ENCODE results near the gene TUBAL3. TPM values are rescaled to one million over a fixed set of nuclear protein-coding genes. Genes with fewer than 3 reads are reported as not detected.

The TUBAL3 gene
- total RNA-seq, 1 donor from 2014 or later: not detected

DNA sequence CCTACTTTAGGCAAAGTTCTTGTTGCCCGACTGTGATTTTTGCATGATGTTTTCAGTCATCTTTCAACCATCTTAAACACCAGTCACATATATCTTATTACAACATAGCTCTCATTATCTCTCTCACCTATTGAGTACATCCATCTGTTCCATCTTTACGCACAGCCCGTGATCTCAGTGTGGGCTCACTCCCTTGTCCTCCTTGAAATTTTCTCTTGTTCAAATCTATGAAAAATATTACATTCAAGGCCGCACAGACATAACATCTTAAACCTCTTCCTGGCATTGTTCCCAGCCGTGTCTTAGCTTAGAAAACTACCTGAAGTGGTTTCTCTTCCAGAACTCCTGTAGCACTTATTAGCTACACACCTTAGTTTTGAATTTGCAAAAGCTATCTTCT is 40.4 kb upstream of the TUBAL3 start:
- TF ChIP-seq, protein P1, sequence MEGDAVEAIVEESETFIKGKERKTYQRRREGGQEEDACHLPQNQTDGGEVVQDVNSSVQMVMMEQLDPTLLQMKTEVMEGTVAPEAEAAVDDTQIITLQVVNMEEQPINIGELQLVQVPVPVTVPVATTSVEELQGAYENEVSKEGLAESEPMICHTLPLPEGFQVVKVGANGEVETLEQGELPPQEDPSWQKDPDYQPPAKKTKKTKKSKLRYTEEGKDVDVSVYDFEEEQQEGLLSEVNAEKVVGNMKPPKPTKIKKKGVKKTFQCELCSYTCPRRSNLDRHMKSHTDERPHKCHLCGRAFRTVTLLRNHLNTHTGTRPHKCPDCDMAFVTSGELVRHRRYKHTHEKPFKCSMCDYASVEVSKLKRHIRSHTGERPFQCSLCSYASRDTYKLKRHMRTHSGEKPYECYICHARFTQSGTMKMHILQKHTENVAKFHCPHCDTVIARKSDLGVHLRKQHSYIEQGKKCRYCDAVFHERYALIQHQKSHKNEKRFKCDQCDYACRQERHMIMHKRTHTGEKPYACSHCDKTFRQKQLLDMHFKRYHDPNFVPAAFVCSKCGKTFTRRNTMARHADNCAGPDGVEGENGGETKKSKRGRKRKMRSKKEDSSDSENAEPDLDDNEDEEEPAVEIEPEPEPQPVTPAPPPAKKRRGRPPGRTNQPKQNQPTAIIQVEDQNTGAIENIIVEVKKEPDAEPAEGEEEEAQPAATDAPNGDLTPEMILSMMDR (IDR thresholded peaks at IDR 0.05): no peak
- Mint-ChIP-seq H3K27me3 (ENCODE audit: unreplicated experiment) (no peaks in the 10 kb centered on the region), H3K4me1 (ENCODE audit: unreplicated experiment) (peaks cover 33% of the 10 kb centered on the region), H3K27ac (ENCODE audit: unreplicated experiment) (no peak overlapping the region), H3K36me3 (ENCODE audit: unreplicated experiment) (no peaks in the 10 kb centered on the region), H3K4me3 (ENCODE audit: unreplicated experiment) (no peak overlapping the region), H3K9me3 (ENCODE audit: unreplicated experiment) (no peaks in the 10 kb centered on the region)
- no peak for DNase-seq (ENCODE audit: extremely low spot score, unreplicated experiment)

DNA sequence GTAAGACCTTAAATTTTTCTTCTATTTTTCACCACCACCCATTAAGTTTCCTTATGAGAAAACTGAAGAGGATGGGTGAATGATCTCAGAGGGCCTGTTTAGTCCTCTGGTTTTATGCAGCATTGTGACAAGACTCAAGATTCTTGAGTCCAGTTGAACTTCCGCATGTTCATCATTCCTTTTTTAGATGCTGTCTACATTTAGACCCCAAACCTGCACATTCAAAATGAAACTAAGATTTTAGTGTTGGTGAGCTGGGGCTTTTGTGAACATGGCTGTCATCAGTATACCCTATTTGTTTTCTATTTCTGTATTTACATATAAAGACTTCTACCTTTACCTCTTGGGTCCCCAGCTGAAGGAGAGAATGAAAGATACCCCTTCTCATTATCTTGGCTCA is 38.8 kb upstream of the TUBAL3 start:
- H3K36me3 Mint-ChIP-seq (ENCODE audit: unreplicated experiment): no peaks in the 10 kb centered on the region
- H3K27ac Mint-ChIP-seq (ENCODE audit: unreplicated experiment): no peak overlapping the region

DNA sequence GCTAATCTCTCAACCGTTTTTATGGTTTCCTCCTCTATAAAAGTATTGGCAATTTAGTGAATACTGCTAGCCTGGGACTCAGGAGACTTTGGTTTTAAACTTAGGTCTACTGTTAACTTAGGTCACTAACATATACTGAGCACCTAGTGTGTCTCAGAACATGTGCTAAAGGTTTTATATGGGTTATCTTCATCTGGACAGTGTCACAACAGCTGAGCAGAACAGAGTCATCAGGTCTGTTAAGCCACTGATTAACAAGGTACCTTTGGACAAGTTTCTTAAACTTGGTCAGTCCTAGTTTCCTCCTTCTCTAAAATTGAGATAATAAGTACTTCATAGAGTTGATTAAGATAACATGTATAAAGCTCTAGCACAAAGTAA is 38.4 kb upstream of the TUBAL3 start:
- TF ChIP-seq, protein P1 (IDR thresholded peaks at IDR 0.05): no peak
- Mint-ChIP-seq H3K27me3 (ENCODE audit: unreplicated experiment) (no peaks in the 10 kb centered on the region), H3K4me3 (ENCODE audit: unreplicated experiment) (no peak overlapping the region), H3K4me1 (ENCODE audit: unreplicated experiment) (peaks cover 16% of the 10 kb centered on the region), H3K36me3 (ENCODE audit: unreplicated experiment) (no peaks in the 10 kb centered on the region), H3K9me3 (ENCODE audit: unreplicated experiment) (no peaks in the 10 kb centered on the region), H3K27ac (ENCODE audit: unreplicated experiment) (no peak overlapping the region)
- DNase-seq (ENCODE audit: extremely low spot score, unreplicated experiment): no peak

More for the DNA sequence above, 38.8 kb upstream of the TUBAL3 start:
- TF ChIP-seq, protein P1 (IDR thresholded peaks at IDR 0.05): no peak
- Mint-ChIP-seq H3K27me3 (ENCODE audit: unreplicated experiment) (no peaks in the 10 kb centered on the region), H3K4me3 (ENCODE audit: unreplicated experiment) (no peak overlapping the region), H3K9me3 (ENCODE audit: unreplicated experiment) (no peaks in the 10 kb centered on the region), H3K4me1 (ENCODE audit: unreplicated experiment) (peaks cover 20% of the 10 kb centered on the region)
- no peak for DNase-seq (ENCODE audit: extremely low spot score, unreplicated experiment)

DNA sequence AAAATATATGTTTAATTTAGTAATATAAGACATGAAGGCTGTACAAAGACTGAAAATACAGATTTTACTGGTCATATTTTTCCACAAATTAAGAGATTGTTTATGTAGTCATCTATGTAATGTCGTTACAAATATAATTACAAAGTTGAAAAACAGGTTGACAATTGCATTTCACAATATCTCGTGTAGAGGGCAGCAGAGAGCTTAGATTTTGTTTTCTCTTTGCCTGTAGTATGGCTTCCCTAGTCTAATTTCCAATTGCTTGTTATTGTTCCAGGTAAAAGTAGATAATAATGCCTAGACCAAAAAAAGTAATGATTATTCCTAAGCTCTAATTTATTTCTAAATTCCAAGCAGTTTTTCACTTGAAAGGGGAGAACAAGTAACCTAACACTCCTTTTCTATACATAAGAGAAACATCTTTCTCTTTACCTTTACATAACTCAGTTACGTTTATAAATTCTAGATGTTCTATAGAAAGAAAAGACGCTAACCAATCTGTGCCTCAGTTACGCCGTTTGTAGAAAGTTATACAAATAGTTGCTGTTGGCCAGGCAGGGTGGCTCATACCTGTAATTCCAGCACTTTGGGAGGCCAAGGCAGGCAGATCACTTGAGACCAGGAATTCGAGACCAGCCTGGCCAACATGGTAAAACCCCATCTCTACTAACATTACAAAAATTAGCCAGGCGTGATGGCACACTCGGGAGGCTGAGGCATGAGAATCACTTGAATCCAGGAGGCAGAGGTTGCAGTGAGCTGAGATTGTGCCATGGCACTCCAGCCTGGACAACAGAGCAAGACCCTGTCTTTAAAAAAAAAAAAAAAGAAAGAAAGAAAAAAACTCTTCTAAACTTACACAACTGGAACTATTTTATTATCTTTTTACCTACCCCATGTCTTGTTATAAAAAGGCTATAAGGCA is 37.7 kb upstream of the TUBAL3 start:
- Mint-ChIP-seq H3K4me3 (ENCODE audit: unreplicated experiment) (no peak overlapping the region), H3K27ac (ENCODE audit: unreplicated experiment) (no peak overlapping the region)
- no peak for DNase-seq (ENCODE audit: extremely low spot score, unreplicated experiment)

DNA sequence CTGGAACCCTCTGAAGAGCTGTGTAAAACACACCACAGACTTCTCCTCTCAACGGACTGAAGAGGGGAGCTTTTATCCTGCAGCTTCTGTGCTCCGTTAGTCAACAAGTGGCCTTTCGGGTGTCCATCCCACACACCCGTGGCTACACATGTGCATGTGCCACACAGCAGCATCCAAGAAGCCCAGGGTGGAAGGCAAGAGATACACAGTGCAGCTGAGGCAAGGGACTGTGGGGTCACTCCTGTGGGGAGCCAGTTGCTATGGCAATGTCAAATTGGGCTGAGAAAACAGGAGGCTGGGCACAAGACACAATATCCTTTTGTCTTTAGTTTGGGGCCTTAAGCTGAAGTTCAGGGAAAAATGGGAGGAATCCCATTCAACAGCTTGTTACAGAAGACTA is 36.5 kb upstream of the TUBAL3 start:
- TF ChIP-seq, protein P1 (IDR thresholded peaks at IDR 0.05): no peak
- no peaks in the 10 kb centered on the region for H3K27me3 Mint-ChIP-seq (ENCODE audit: unreplicated experiment)
- no peak for DNase-seq (ENCODE audit: extremely low spot score, unreplicated experiment)
- no peak overlapping the region for H3K27ac Mint-ChIP-seq (ENCODE audit: unreplicated experiment)
- no peaks in the 10 kb centered on the region for H3K36me3 Mint-ChIP-seq (ENCODE audit: unreplicated experiment)
- H3K4me1 Mint-ChIP-seq (ENCODE audit: unreplicated experiment): peaks cover 4% of the 10 kb centered on the region
- no peak overlapping the region for H3K4me3 Mint-ChIP-seq (ENCODE audit: unreplicated experiment)
- no peaks in the 10 kb centered on the region for H3K9me3 Mint-ChIP-seq (ENCODE audit: unreplicated experiment)

More for the DNA sequence above, 37.7 kb upstream of the TUBAL3 start:
- no peaks in the 10 kb centered on the region for H3K27me3 Mint-ChIP-seq (ENCODE audit: unreplicated experiment)
- TF ChIP-seq, protein P1 (IDR thresholded peaks at IDR 0.05): peak; percentile 88
- no peaks in the 10 kb centered on the region for H3K36me3 Mint-ChIP-seq (ENCODE audit: unreplicated experiment)
- no peaks in the 10 kb centered on the region for H3K9me3 Mint-ChIP-seq (ENCODE audit: unreplicated experiment)
- H3K4me1 Mint-ChIP-seq (ENCODE audit: unreplicated experiment): peaks cover 14% of the 10 kb centered on the region

Measured in osteocyte (in vitro differentiated cells).